HG02870 (cell line): ENCODE measurements around the gene HOXB13.

Experiments
- ATAC-seq: cut with Tn5 transposase; IDR thresholded peaks from one replicate; pipeline ENCODE4 v1.9.1; 2021; ENCODE audit warnings: mild to moderate bottlenecking, moderate library complexity; ENCODE audit not compliant: unreplicated experiment

The HOXB13 gene

GRCh38 chr17:48748718-48749566 is 20.4 kb upstream of the HOXB13 start:
- no peak for ATAC-seq

GRCh38 chr17:48747445-48748363 is 19.2 kb upstream of the HOXB13 start:
- ATAC-seq = no peak

GRCh38 chr17:48746916-48747444 is 18.4 kb upstream of the HOXB13 start:
- no peak for ATAC-seq

- ATAC-seq = no peak
These were observed 17.1 kb upstream of the HOXB13 start for GRCh38 chr17:48745381-48746275.

GRCh38 chr17:48740537-48740936 is 12.0 kb upstream of the HOXB13 start:
- ATAC-seq = no peak

- ATAC-seq = no peak
These were observed 10.4 kb upstream of the HOXB13 start for GRCh38 chr17:48738803-48739526.

- no peak for ATAC-seq
These were observed 9.9 kb upstream of the HOXB13 start for GRCh38 chr17:48738424-48738802.

- ATAC-seq = no peak
These were observed 8.9 kb upstream of the HOXB13 start for GRCh38 chr17:48737330-48738043.

- ATAC-seq = no peak
These were observed 6.5 kb upstream of the HOXB13 start for GRCh38 chr17:48735062-48735351.

- ATAC-seq = no peak
These were observed 5.9 kb upstream of the HOXB13 start for GRCh38 chr17:48734333-48735061.

GRCh38 chr17:48733632-48734328 is 5.2 kb upstream of the HOXB13 start:
- ATAC-seq = no peak

GRCh38 chr17:48732688-48733629 is 4.4 kb upstream of the HOXB13 start:
- no peak for ATAC-seq

- no peak for ATAC-seq
These were observed 2.8 kb upstream of the HOXB13 start for GRCh38 chr17:48731355-48731754.

GRCh38 chr17:48730240-48730550 is 1.6 kb upstream of the HOXB13 start:
- no peak for ATAC-seq

GRCh38 chr17:48729335-48730239 is 1.0 kb upstream of the HOXB13 start:
- ATAC-seq = no peak

GRCh38 chr17:48727415-48728175 is 955 bp downstream of the HOXB13 start:
- ATAC-seq = no peak
